PC-9 (cell line): ENCODE measurements around the gene CACNA2D4. TPM values are rescaled to one million over a fixed set of nuclear protein-coding genes. Genes with fewer than 3 reads are reported as not detected.

ENCODE experiments used
- BruUV-seq: library from RNA; stranded (reverse); fragments of 400-500 nt; replicated peaks from 2 replicates; lab custom pipeline; 2021; lab: Mats Ljungman, UMichigan
- CTCF ChIA-PET: fragments of 300-600 bp; sonication (Branson Sonifier 250); formaldehyde crosslinking; loops from one replicate; lab custom pipeline; 2022; ENCODE audit warnings: antibody characterized with exemption; lab: Charles Lee
- POLR2A ChIA-PET: fragments of 300-600 bp; sonication (Branson Sonifier 250); formaldehyde crosslinking; loops from one replicate; lab custom pipeline; 2022; ENCODE audit warnings: antibody characterized with exemption; ENCODE audit not compliant: unreplicated experiment; lab: Charles Lee
- DNase-seq, 2 experiments: peaks; one replicate each; pipeline versions ENCODE4 v3.0.0 to v3.0.0-alpha.2; 2015 to 2022; ENCODE audit warnings: mixed read lengths in 1 of 2
- H2AFZ ChIP-seq: fragments of 200-600 bp; sonication (generic); 2 replicates; pipeline ENCODE4 v1.8.1; 2017; ENCODE audit warnings: antibody characterized with exemption
- H3F3A ChIP-seq: fragments of 200-600 bp; sonication (generic); 2 replicates; pipeline ENCODE4 v1.8.1; 2017; ENCODE audit warnings: antibody characterized with exemption, mild to moderate bottlenecking, low read depth; ENCODE audit not compliant: insufficient read depth
- H3K27ac ChIP-seq: fragments of 200-600 bp; sonication (generic); 2 replicates; pipeline ENCODE4 v1.6.1; 2016; ENCODE audit warnings: mixed run types
- H3K27me3 ChIP-seq: fragments of 200-600 bp; sonication (generic); 2 replicates; pipeline ENCODE4 v1.6.1; 2016; ENCODE audit warnings: low read depth, mixed run types; ENCODE audit not compliant: insufficient read depth
- H3K36me3 ChIP-seq: fragments of 200-600 bp; sonication (generic); 2 replicates; pipeline ENCODE4 v1.6.1; 2016; ENCODE audit warnings: low read depth, mixed run types
- H3K4me1 ChIP-seq: fragments of 200-600 bp; sonication (generic); replicated peaks from 2 replicates; pipeline ENCODE4 v1.6.1; 2016; ENCODE audit warnings: mixed run types; ENCODE audit not compliant: insufficient read depth
- H3K4me2 ChIP-seq: fragments of 200-600 bp; sonication (generic); 2 replicates; pipeline ENCODE4 v1.6.1; 2017; ENCODE audit warnings: mixed run types
- H3K4me3 ChIP-seq: fragments of 200-600 bp; sonication (generic); 2 replicates; pipeline ENCODE4 v1.6.1; 2016; ENCODE audit warnings: mixed run types
- H3K79me2 ChIP-seq: fragments of 200-600 bp; sonication (generic); 2 replicates; pipeline ENCODE4 v1.6.1; 2017; ENCODE audit warnings: low read depth, mixed run types
- H3K9me2 ChIP-seq: fragments of 200-600 bp; sonication (generic); 2 replicates; pipeline ENCODE4 v1.8.1; 2017; ENCODE audit warnings: mild to moderate bottlenecking; ENCODE audit not compliant: insufficient read depth
- H3K9me3 ChIP-seq: fragments of 200-600 bp; sonication (generic); 2 replicates; pipeline ENCODE4 v1.8.1; 2016; ENCODE audit warnings: low read depth; ENCODE audit not compliant: insufficient read depth
- H4K20me1 ChIP-seq: fragments of 200-600 bp; sonication (generic); 2 replicates; pipeline ENCODE4 v1.8.1; 2017; ENCODE audit not compliant: insufficient read depth
- CTCF ChIP-seq: fragments of 200-600 bp; sonication (generic); conservative IDR thresholded peaks from 2 replicates; pipeline ENCODE4 v1.6.1; 2017; ENCODE audit warnings: mixed run types, antibody characterized with exemption, mild to moderate bottlenecking, moderate library complexity
- EZH2 ChIP-seq: fragments of 200-600 bp; sonication (generic); IDR thresholded peaks from 2 replicates; pipeline ENCODE4 v1.8.0; 2017; ENCODE audit warnings: antibody characterized with exemption, low read depth
- intact Hi-C: fragments of 100-400 bp; cut with micrococcal nuclease; formaldehyde crosslinking; loops from one replicate; pipeline ENCODE4 v1.10.0; 2022; ENCODE audit not compliant: unreplicated experiment
- total RNA-seq: library from RNA; stranded (reverse); gene quantifications from 2 replicates; pipeline ENCODE4 v1.2.3, GENCODE V29; 2021

CACNA2D4 gene
- total RNA-seq, 1 experiment from 2014 or later = not detected

- no TSS peak for BruUV-seq
These were observed 43.9 kb upstream of the CACNA2D4 start for GRCh38 chr12:1962051-1963020.

GRCh38 chr12:1956716-1957115 lies 38.3 kb upstream of the CACNA2D4 start:
- TF ChIP-seq EZH2 (no peak), CTCF (no peak)
- Histone ChIP-seq H3K36me3 (no peaks in the 10 kb centered on the region), H3K4me3 (no peak overlapping the region), H3K27me3 (peaks cover 22% of the 10 kb centered on the region), H3K4me1 (no peaks in the 10 kb centered on the region), H3K9me2 (no peaks in the 10 kb centered on the region), H3K27ac (no peak overlapping the region), H3F3A (no peaks in the 10 kb centered on the region), H3K79me2 (no peaks in the 10 kb centered on the region), H3K4me2 (no peak overlapping the region), H2AFZ (no peak overlapping the region), H3K9me3 (0 out of 2 replicates have a peak, but pooled peaks cover 3% of the 10 kb centered on the region), H4K20me1 (no peaks in the 10 kb centered on the region)
- ChIA-PET CTCF (no interaction called here), POLR2A (no interaction called here)
- intact Hi-C loops = no loop called here
- BruUV-seq = no TSS peak
- no peak for DNase-seq

More at GRCh38 chr12:1962051-1963020, 43.9 kb upstream of the CACNA2D4 start:
- no peaks in the 10 kb centered on the region for H3K4me1 ChIP-seq
- no peaks in the 10 kb centered on the region for H3K9me2 ChIP-seq
- no peak overlapping the region for H3K27ac ChIP-seq
- peaks cover 16% of the 10 kb centered on the region for H3K27me3 ChIP-seq
- 0 out of 2 replicates have a peak, but pooled peaks cover 3% of the 10 kb centered on the region for H3K9me3 ChIP-seq
- H3K4me3 ChIP-seq = no peak overlapping the region
- no peak overlapping the region for H2AFZ ChIP-seq
- H4K20me1 ChIP-seq = no peaks in the 10 kb centered on the region
- no peaks in the 10 kb centered on the region for H3F3A ChIP-seq
- no peak for DNase-seq
- ChIA-PET CTCF (no interaction called here), POLR2A (interaction anchor here (0.6 kb wide), 1 partner anchor 259 kb away, joined by 3 read pairs; no protein-coding TSS in a partner anchor)
- intact Hi-C loops = no loop called here
- H3K4me2 ChIP-seq = no peak overlapping the region
- TF ChIP-seq CTCF (no peak), EZH2 (no peak)
- no peaks in the 10 kb centered on the region for H3K36me3 ChIP-seq
- H3K79me2 ChIP-seq = no peaks in the 10 kb centered on the region

- no peak for DNase-seq
- no peaks in the 10 kb centered on the region for H4K20me1 ChIP-seq
- H3K27ac ChIP-seq = no peak overlapping the region
- intact Hi-C loops = no loop called here
- BruUV-seq = no TSS peak
- no peaks in the 10 kb centered on the region for H3K9me3 ChIP-seq
- no peaks in the 10 kb centered on the region for H3F3A ChIP-seq
- H3K27me3 ChIP-seq = no peaks in the 10 kb centered on the region
- no peak overlapping the region for H2AFZ ChIP-seq
- H3K4me1 ChIP-seq = no peaks in the 10 kb centered on the region
- H3K9me2 ChIP-seq = no peaks in the 10 kb centered on the region
- H3K36me3 ChIP-seq = no peaks in the 10 kb centered on the region
- TF ChIP-seq CTCF = no peak
- TF ChIP-seq EZH2 = no peak
- H3K79me2 ChIP-seq = no peaks in the 10 kb centered on the region
- H3K4me3 ChIP-seq = no peak overlapping the region
- POLR2A ChIA-PET = no interaction called here
- no peak overlapping the region for H3K4me2 ChIP-seq
- CTCF ChIA-PET = no interaction called here
These were observed 31.5 kb upstream of the CACNA2D4 start for GRCh38 chr12:1949771-1950470.
